HCT116 (cell line): ENCODE results near the gene CAMK2A. TPM values are rescaled to one million over a fixed set of nuclear protein-coding genes. Genes with fewer than 3 reads are reported as not detected.

Experiments
- ATAC-seq: fragments of 200-7000 bp; cut with Tn5 transposase; 2 replicates; pipeline ENCODE4 v1.9.1; 2020; ENCODE audit warnings: mild to moderate bottlenecking, moderate library complexity
- BruUV-seq: library from RNA; stranded (reverse); fragments of 400-500 nt; replicated peaks from 2 replicates; lab custom pipeline; 2021; lab: Mats Ljungman, UMichigan
- CTCF ChIA-PET: fragments of 300-600 bp; sonication (Branson Sonifier 250); formaldehyde crosslinking; loops from one replicate; lab custom pipeline; 2021; ENCODE audit warnings: antibody characterized with exemption; lab: Charles Lee
- POLR2A ChIA-PET: fragments of 300-600, 350-600 bp; sonication (Branson Sonifier 250); formaldehyde crosslinking; loops from one replicate; lab custom pipeline; 2021; ENCODE audit warnings: antibody characterized with exemption; lab: Charles Lee
- RAD21 ChIA-PET, 2 experiments: fragments of 300-600 bp; sonication (Branson Sonifier 250); formaldehyde crosslinking; loops; one replicate each; lab custom pipeline; 2023; ENCODE audit warnings: low total read pairs in 2 of 2; ENCODE audit not compliant: uncharacterized antibody in 2 of 2, unreplicated experiment in 2 of 2, low non-redundant PET in 1 of 2; lab: Charles Lee
- DNase-seq: peaks from one replicate; pipeline ENCODE4 v3.0.0-alpha.2; 2010; ENCODE audit warnings: low read depth, low spot score
- H2AFZ ChIP-seq: fragments of 200-600 bp; shearing (Covaris generic), sonication (generic); 2 replicates; pipeline ENCODE4 v1.6.1; 2017; ENCODE audit warnings: low read depth, mixed run types, mixed read lengths, antibody characterized with exemption, low read length; ENCODE audit not compliant: poor library complexity, severe bottlenecking
- H3K27ac ChIP-seq: 2 replicates; pipeline ENCODE4 v1.5.1; 2012; ENCODE audit warnings: low read depth, low read length
- H3K27me3 ChIP-seq: fragments of 200-600 bp; sonication (generic); 2 replicates; pipeline ENCODE4 v1.6.1; 2016; ENCODE audit warnings: mixed run types, low read length, mixed read lengths; ENCODE audit not compliant: insufficient read depth
- H3K36me3 ChIP-seq, 2 experiments: fragments of 200-500 bp in 1 of 2; fragments of 200-600 bp in 1 of 2; sonication (Bioruptor generic) in 1 of 2; sonication (generic) in 1 of 2; 2 replicates each; pipeline versions ENCODE4 v1.5.1 to v1.6.1; 2014 to 2016; ENCODE audit warnings: low read length in 2 of 2, inconsistent platforms in 1 of 2, mixed read lengths in 1 of 2, mixed run types in 1 of 2; ENCODE audit not compliant: insufficient read depth in 2 of 2, control insufficient read depth in 1 of 2
- H3K4me1 ChIP-seq, 2 experiments: fragments of 200-600 bp in 1 of 2; sonication (generic) in 1 of 2; 2 replicates each; pipeline versions ENCODE4 v1.5.1 to v1.6.1; 2012 to 2017; ENCODE audit warnings: low read length in 2 of 2, inconsistent platforms in 1 of 2, mild to moderate bottlenecking in 1 of 2, mixed read lengths in 1 of 2, mixed run types in 1 of 2, moderate library complexity in 1 of 2; ENCODE audit not compliant: insufficient read depth in 2 of 2, control insufficient read depth in 1 of 2
- H3K4me2 ChIP-seq: fragments of 200-600 bp; sonication (generic); 2 replicates; pipeline ENCODE4 v1.6.1; 2017; ENCODE audit warnings: mixed run types, low read length, mixed read lengths
- H3K4me3 ChIP-seq, 2 experiments: fragments of 200-600 bp in 1 of 2; sonication (generic) in 1 of 2; replicated peaks in 1 of 2; 2 replicates each; pipeline ENCODE4 v1.5.1; 2011 to 2016; ENCODE audit warnings: low read length in 2 of 2, control low read depth in 1 of 2, low read depth in 1 of 2, mild to moderate bottlenecking in 1 of 2, mixed read lengths in 1 of 2, mixed run types in 1 of 2
- H3K79me2 ChIP-seq: fragments of 200-600 bp; sonication (generic); 2 replicates; pipeline ENCODE4 v1.6.1; 2017; ENCODE audit warnings: mild to moderate bottlenecking, mixed run types, low read length, moderate library complexity, mixed read lengths; ENCODE audit not compliant: insufficient read depth
- H3K9ac ChIP-seq: fragments of 200-600 bp; sonication (generic); 2 replicates; pipeline ENCODE4 v1.6.1; 2016; ENCODE audit warnings: low read length, mixed read lengths
- H3K9me2 ChIP-seq: fragments of 200-600 bp; sonication (generic), shearing (Covaris generic); 2 replicates; pipeline ENCODE4 v1.6.1; 2017; ENCODE audit warnings: mixed run types, mild to moderate bottlenecking, moderate library complexity; ENCODE audit not compliant: insufficient read depth
- H3K9me3 ChIP-seq, 2 experiments: fragments of 200-500 bp in 1 of 2; fragments of 200-600 bp in 1 of 2; sonication (Bioruptor generic) in 1 of 2; sonication (generic) in 1 of 2; 2 replicates each; pipeline ENCODE4 v1.6.1; 2014 to 2017; ENCODE audit warnings: low read length in 2 of 2, mixed read lengths in 2 of 2, inconsistent platforms in 1 of 2, low read depth in 1 of 2, mild to moderate bottlenecking in 1 of 2, mixed run types in 1 of 2, moderate library complexity in 1 of 2; ENCODE audit not compliant: control insufficient read depth in 1 of 2, insufficient read depth in 1 of 2
- H4K20me1 ChIP-seq: fragments of 200-600 bp; sonication (generic), shearing (Covaris generic); 2 replicates; pipeline ENCODE4 v1.6.1; 2017; ENCODE audit warnings: mixed run types, mild to moderate bottlenecking, moderate library complexity; ENCODE audit not compliant: insufficient read depth
- CEBPB ChIP-seq: IDR thresholded peaks from 2 replicates; pipeline ENCODE4 v1.6.1; 2012; ENCODE audit warnings: low read depth
- EGR1 ChIP-seq: IDR thresholded peaks from 2 replicates; pipeline ENCODE4 v1.6.1; 2012; ENCODE audit warnings: low read depth
- EZH2phosphoT487 ChIP-seq: fragments of 200-600 bp; IDR thresholded peaks from 2 replicates; pipeline ENCODE4 v1.6.1; 2018; ENCODE audit warnings: antibody characterized with exemption, borderline replicate concordance
- POLR2A ChIP-seq: IDR thresholded peaks from 2 replicates; pipeline ENCODE4 v1.7.0; 2011; ENCODE audit warnings: borderline replicate concordance; ENCODE audit not compliant: insufficient read depth, insufficient read length; ENCODE audit errors: extremely low read depth
- POLR2AphosphoS5 ChIP-seq: IDR thresholded peaks from 2 replicates; pipeline ENCODE4 v1.6.1; 2011; ENCODE audit warnings: mild to moderate bottlenecking, low read depth, low read length, moderate library complexity
- SIN3A ChIP-seq: IDR thresholded peaks from 2 replicates; pipeline ENCODE4 v1.6.1; 2012; ENCODE audit warnings: low read depth
- TCF7L2 ChIP-seq: IDR thresholded peaks from 2 replicates; pipeline ENCODE4 v1.7.0; 2011; ENCODE audit warnings: borderline replicate concordance, inconsistent platforms; ENCODE audit not compliant: insufficient read depth, insufficient read length; ENCODE audit errors: extremely low read depth
- YY1 ChIP-seq: IDR thresholded peaks from 2 replicates; pipeline ENCODE4 v1.6.1; 2011; ENCODE audit warnings: low read length, low read depth, moderate library complexity, mild to moderate bottlenecking; ENCODE audit not compliant: insufficient replicate concordance; ENCODE audit errors: extremely low read depth
- ZFX ChIP-seq: fragments of 450-650 bp; IDR thresholded peaks from 2 replicates; pipeline ENCODE4 v1.6.1; 2017
- intact Hi-C: fragments of 100-400 bp; cut with micrococcal nuclease; formaldehyde crosslinking; loops from 2 replicates; pipeline ENCODE4 v1.10.0; 2022
- total RNA-seq: library from RNA; stranded (reverse); gene quantifications from one replicate; pipeline ENCODE4 v1.2.1, GENCODE V29; 2021; ENCODE audit not compliant: unreplicated experiment
- TF ChIP-seq, protein P1 (sequence below): IDR thresholded peaks from 2 replicates; pipeline ENCODE4 v1.6.1; 2011; ENCODE audit warnings: mild to moderate bottlenecking, low read length, moderate library complexity; ENCODE audit not compliant: insufficient replicate concordance; ENCODE audit errors: extremely low read depth
- TF ChIP-seq, protein P2 (sequence below): IDR thresholded peaks from 2 replicates; pipeline ENCODE4 v1.6.1; 2012

Gene CAMK2A
- total RNA-seq, 1 experiment from 2014 or later = not detected

GRCh38 chr5:150204590-150204960 lies 85.0 kb downstream of the CAMK2A start:
- peaks cover 2% of the 10 kb centered on the region; the same call in 1 of the 2 replicates for H3K27me3 ChIP-seq
- intact Hi-C loops = no loop called here
- CTCF ChIA-PET = no interaction called here

More at GRCh38 chr5:150204590-150204960, 85.0 kb downstream of the CAMK2A start:
- H3K27ac ChIP-seq = no peak overlapping the region
- no peak for DNase-seq
- H2AFZ ChIP-seq = no peak overlapping the region
- no peaks in the 10 kb centered on the region for H3K79me2 ChIP-seq
- POLR2A ChIA-PET = no interaction called here
- H3K36me3 ChIP-seq = no peaks in the 10 kb centered on the region
- no peak overlapping the region for H3K4me3 ChIP-seq
- RAD21 ChIA-PET = no interaction called here
- H3K9me2 ChIP-seq = no peaks in the 10 kb centered on the region
- no TSS peak for BruUV-seq
- no peak overlapping the region for H3K9ac ChIP-seq
- H4K20me1 ChIP-seq = no peaks in the 10 kb centered on the region
- TF ChIP-seq CEBPB (no peak), TCF7L2 (no peak), ZFX (no peak), EZH2phosphoT487 (no peak), YY1 (no peak), EGR1 (no peak), POLR2A (no peak), POLR2AphosphoS5 (no peak), SIN3A (no peak)
- TF ChIP-seq, protein P1, sequence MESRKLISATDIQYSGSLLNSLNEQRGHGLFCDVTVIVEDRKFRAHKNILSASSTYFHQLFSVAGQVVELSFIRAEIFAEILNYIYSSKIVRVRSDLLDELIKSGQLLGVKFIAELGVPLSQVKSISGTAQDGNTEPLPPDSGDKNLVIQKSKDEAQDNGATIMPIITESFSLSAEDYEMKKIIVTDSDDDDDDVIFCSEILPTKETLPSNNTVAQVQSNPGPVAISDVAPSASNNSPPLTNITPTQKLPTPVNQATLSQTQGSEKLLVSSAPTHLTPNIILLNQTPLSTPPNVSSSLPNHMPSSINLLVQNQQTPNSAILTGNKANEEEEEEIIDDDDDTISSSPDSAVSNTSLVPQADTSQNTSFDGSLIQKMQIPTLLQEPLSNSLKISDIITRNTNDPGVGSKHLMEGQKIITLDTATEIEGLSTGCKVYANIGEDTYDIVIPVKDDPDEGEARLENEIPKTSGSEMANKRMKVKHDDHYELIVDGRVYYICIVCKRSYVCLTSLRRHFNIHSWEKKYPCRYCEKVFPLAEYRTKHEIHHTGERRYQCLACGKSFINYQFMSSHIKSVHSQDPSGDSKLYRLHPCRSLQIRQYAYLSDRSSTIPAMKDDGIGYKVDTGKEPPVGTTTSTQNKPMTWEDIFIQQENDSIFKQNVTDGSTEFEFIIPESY = no peak
- TF ChIP-seq, protein P2, sequence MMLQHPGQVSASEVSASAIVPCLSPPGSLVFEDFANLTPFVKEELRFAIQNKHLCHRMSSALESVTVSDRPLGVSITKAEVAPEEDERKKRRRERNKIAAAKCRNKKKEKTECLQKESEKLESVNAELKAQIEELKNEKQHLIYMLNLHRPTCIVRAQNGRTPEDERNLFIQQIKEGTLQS = no peak
- no peaks in the 10 kb centered on the region for H3K9me3 ChIP-seq
- peaks cover 0 to 12% of the 10 kb centered on the region in 2 experiments; a peak in 2 of 4 replicates for H3K4me1 ChIP-seq
- H3K4me2 ChIP-seq = no peak overlapping the region
- ATAC-seq = no peak
